Transverse colon (tissue), 4 donors: ENCODE measurements around the gene HNRNPR. TPM values are rescaled to one million over a fixed set of nuclear protein-coding genes. Genes with fewer than 3 reads are reported as not detected.

Source experiments
- DNase-seq: peaks from one replicate; pipeline ENCODE4 v3.0.0-alpha.2; 2019
- H3K27ac ChIP-seq, 4 donors: fragments of 200-600 bp; sonication (generic); 2 replicates each; pipeline ENCODE4 v1.5.1; 2016 to 2018; ENCODE audit warnings: inconsistent platforms in 4 of 4
- H3K27me3 ChIP-seq: fragments of 200-600 bp; sonication (generic); 2 replicates; pipeline ENCODE4 v1.5.1; 2017; ENCODE audit warnings: inconsistent platforms
- H3K36me3 ChIP-seq, 4 donors: fragments of 200-600 bp; sonication (generic); 2 replicates each; pipeline ENCODE4 v1.5.1; 2017 to 2019; ENCODE audit warnings: inconsistent platforms in 4 of 4
- H3K4me1 ChIP-seq, 4 donors: fragments of 200-600 bp; sonication (generic); 2 replicates each; pipeline ENCODE4 v1.5.1; 2017 to 2020; ENCODE audit warnings: inconsistent platforms in 4 of 4
- H3K4me3 ChIP-seq, 4 donors: fragments of 200-600 bp; sonication (generic); 1 replicate in 1 of 4; 2 replicates in 3 of 4; pipeline versions ENCODE4 v1.5.1 to v1.6.1; 2017 to 2019; ENCODE audit warnings: inconsistent platforms in 4 of 4
- H3K9me3 ChIP-seq, 2 donors: fragments of 200-600 bp; sonication (generic); 2 replicates each; pipeline ENCODE4 v1.5.1; 2017 to 2019; ENCODE audit warnings: inconsistent platforms in 2 of 2
- EP300 ChIP-seq: sonication (generic); formaldehyde crosslinking; IDR thresholded peaks from one replicate; pipeline ENCODE4 v1.6.1; 2017; ENCODE audit warnings: antibody characterized with exemption, low read depth
- POLR2A ChIP-seq: fragments of 450-650 bp; IDR thresholded peaks from one replicate; pipeline ENCODE4 v1.6.1; 2016; ENCODE audit warnings: antibody characterized with exemption, mild to moderate bottlenecking, moderate library complexity
- POLR2AphosphoS5 ChIP-seq, 3 donors: sonication (generic); formaldehyde crosslinking; IDR thresholded peaks; one replicate each; pipeline ENCODE4 v1.6.1; 2016; ENCODE audit warnings: antibody characterized with exemption in 3 of 3
- WGBS, 2 donors: methylation state at CpG; one replicate each; pipeline ENCODE4 v1.1.5; 2018; ENCODE audit warnings: low coverage in 1 of 2; 5-methylcytosine and 5-hydroxymethylcytosine counted together
- in situ Hi-C, 4 donors: fragments of 200-750 bp; cut with MboI; loops; one replicate each; pipeline versions ENCODE4 v1.15.0 to v1.15.1; 2017; ENCODE audit warnings: low sequenced_read_pairs in 3 of 4, low pct_ligation_motif_present in 1 of 4, low pct_unique_long_range_greater_than_20kb in 1 of 4
- intact Hi-C: fragments of 100-400 bp; cut with DNase I; formaldehyde crosslinking; loops from one replicate; pipeline ENCODE4 v1.15.1; 2023; ENCODE audit warnings: low total_unique reads
- total RNA-seq, 4 donors: library from RNA; depleted of rRNA; stranded (reverse); fragments of >200 nt; gene quantifications; one replicate each; pipeline ENCODE4 v1.1.0, GENCODE V29; 2016
- TF ChIP-seq, protein P1 (sequence below), 5 experiments: fragments of 200-600 bp in 3 of 5; fragments of 450-650 bp in 2 of 5; sonication (generic) in 3 of 5; IDR thresholded peaks; 1 replicate in 2 of 5; 2 replicates in 3 of 5; pipeline ENCODE4 v1.5.1; 2016 to 2017; ENCODE audit warnings: antibody characterized with exemption in 5 of 5, inconsistent platforms in 3 of 5, mild to moderate bottlenecking in 2 of 5, moderate library complexity in 1 of 5

The HNRNPR gene
- total RNA-seq, 4 donors from 2014 or later: 13.5 to 120 (median 60.8) TPM

DNA sequence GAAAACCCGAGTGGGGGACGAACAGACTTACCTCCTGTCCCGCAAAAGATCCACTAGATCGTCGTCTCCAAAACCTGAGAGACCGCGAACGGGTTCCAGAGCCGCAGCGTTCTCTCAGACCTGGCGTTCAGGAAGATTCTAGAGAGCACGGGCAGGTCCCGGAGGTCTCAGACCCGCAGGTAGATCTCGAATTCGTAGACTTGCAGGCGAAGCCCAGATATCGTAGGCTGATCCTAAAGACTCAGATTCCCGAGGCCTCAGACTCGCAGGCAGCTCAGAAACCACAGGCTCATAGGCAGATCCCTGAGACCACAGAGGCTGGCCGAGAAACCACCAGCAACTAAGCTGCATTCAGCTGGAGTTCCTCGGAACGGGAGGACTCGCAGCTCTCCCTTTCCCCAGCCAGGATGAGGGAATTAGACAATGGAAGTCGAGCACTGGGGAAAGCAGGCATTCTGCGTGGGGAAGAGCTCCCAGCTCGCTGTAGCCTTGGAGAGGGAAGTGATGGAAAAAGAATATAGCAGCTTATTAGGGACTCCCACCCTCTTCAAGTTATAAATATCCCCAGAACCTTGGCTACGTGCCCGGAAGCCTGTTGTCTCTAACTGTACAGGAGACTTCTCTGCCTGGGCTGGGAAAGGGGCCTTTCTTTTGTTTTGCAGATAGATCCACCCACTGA, 25.4 kb upstream of the HNRNPR start, which contains the start of gene ZNF436:
Gene ZNF436, minus strand, starts transcription at position 502 of the 679 bp plus-strand sequence. CDS start 1,831 bp downstream, outside the sequence.
- intact Hi-C loops (no loop called here), in situ Hi-C loops (no loop called here)
- WGBS, 2 donors: 3% methylated on average over 29 of the region's 29 CpGs; no CpG with 5 or more reads in 1 of the 2 donors
- Histone ChIP-seq H3K4me3 (peak within 1 kb of the TSS; percentile 72 to 97 (median 84)), H3K9me3 (peaks cover 0 to 7% of the 10 kb centered on the region in 2 donors), H3K4me1 (peaks cover 16 to 39% (median 37%) of the 10 kb centered on the region in 4 donors), H3K36me3 (peaks cover 0 to 21% (median 2%) of the 10 kb centered on the region in 4 donors), H3K27me3 (no peaks in the 10 kb centered on the region), H3K27ac (peak within 1 kb of the TSS; percentile 94 to 100 (median 98))
- DNase-seq: peak; percentile 78
- TF ChIP-seq POLR2A (peak; percentile 11), POLR2AphosphoS5 (IDR thresholded peaks at IDR 0.05) (peak; percentile 29 to 63 (median 33)), EP300 (no peak)
- TF ChIP-seq, protein P1, sequence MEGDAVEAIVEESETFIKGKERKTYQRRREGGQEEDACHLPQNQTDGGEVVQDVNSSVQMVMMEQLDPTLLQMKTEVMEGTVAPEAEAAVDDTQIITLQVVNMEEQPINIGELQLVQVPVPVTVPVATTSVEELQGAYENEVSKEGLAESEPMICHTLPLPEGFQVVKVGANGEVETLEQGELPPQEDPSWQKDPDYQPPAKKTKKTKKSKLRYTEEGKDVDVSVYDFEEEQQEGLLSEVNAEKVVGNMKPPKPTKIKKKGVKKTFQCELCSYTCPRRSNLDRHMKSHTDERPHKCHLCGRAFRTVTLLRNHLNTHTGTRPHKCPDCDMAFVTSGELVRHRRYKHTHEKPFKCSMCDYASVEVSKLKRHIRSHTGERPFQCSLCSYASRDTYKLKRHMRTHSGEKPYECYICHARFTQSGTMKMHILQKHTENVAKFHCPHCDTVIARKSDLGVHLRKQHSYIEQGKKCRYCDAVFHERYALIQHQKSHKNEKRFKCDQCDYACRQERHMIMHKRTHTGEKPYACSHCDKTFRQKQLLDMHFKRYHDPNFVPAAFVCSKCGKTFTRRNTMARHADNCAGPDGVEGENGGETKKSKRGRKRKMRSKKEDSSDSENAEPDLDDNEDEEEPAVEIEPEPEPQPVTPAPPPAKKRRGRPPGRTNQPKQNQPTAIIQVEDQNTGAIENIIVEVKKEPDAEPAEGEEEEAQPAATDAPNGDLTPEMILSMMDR (IDR thresholded peaks at IDR 0.05): no peak

- H3K4me3 ChIP-seq: peak overlapping the region; percentile 72 to 97 (median 84)
- H3K27ac ChIP-seq: peak overlapping the region; percentile 94 to 100 (median 98)
- in situ Hi-C loops (no loop called here), intact Hi-C loops (no loop called here)
- H3K9me3 ChIP-seq: peaks cover 5 to 14% of the 10 kb centered on the region in 2 donors
- H3K36me3 ChIP-seq: peaks cover 0 to 28% (median 6%) of the 10 kb centered on the region in 4 donors
- H3K4me1 ChIP-seq: peaks cover 16 to 39% (median 37%) of the 10 kb centered on the region in 4 donors
- peak; percentile 92 for DNase-seq
- H3K27me3 ChIP-seq: no peaks in the 10 kb centered on the region
- TF ChIP-seq POLR2A (peak; percentile 91), POLR2AphosphoS5 (IDR thresholded peaks at IDR 0.05) (peak; percentile 92 to 96 (median 93)), EP300 (no peak)
- TF ChIP-seq, protein P1 (IDR thresholded peaks at IDR 0.05): peak in 1 of 5 experiments; percentile 26
- 0% methylated on average over 18 of the region's 61 CpGs; no CpG with 5 or more reads in 1 of the 2 donors for WGBS, 2 donors
These were observed 24.7 kb upstream of the HNRNPR start for GRCh38 chr1:23368562-23369334.

- intact Hi-C loops: no loop called here
These were observed 23.9 kb upstream of the HNRNPR start for GRCh38 chr1:23367791-23368561.

More at GRCh38 chr1:23367791-23368561, 23.9 kb upstream of the HNRNPR start:
- peak; percentile 99 for DNase-seq
- Histone ChIP-seq H3K36me3 (peaks cover 1 to 36% (median 11%) of the 10 kb centered on the region in 4 donors), H3K9me3 (peaks cover 12 to 22% of the 10 kb centered on the region in 2 donors), H3K27me3 (no peaks in the 10 kb centered on the region), H3K4me1 (peaks cover 16 to 39% (median 37%) of the 10 kb centered on the region in 4 donors), H3K27ac (peak overlapping the region; percentile 94 to 100 (median 98)), H3K4me3 (peak overlapping the region; percentile 72 to 97 (median 84))
- in situ Hi-C loops: no loop called here
- WGBS, 2 donors: 2% methylated on average over 35 of the region's 41 CpGs; no CpG with 5 or more reads in 1 of the 2 donors
- peak; percentile 92 to 94 (median 92) for TF ChIP-seq POLR2AphosphoS5 (IDR thresholded peaks at IDR 0.05)
- TF ChIP-seq, protein P1 (IDR thresholded peaks at IDR 0.05): no peak
- TF ChIP-seq POLR2A: peak; percentile 89
- no peak for TF ChIP-seq EP300
